Iris pigment epithelial cell (primary cell): ENCODE data around the gene KCNJ14.

Source experiments
- DNase-seq: peaks from one replicate; pipeline ENCODE4 v3.0.0-alpha.2; 2011; ENCODE audit warnings: low read depth

The KCNJ14 gene

GRCh38 chr19:48445606-48446481 lies 9.5 kb upstream of the KCNJ14 start, which contains the start of gene GRWD1:
Gene GRWD1 (plus strand): TSS chr19:48445983. CDS start chr19:48446006, 23 bp downstream.
- peak; percentile 98 for DNase-seq

DNA sequence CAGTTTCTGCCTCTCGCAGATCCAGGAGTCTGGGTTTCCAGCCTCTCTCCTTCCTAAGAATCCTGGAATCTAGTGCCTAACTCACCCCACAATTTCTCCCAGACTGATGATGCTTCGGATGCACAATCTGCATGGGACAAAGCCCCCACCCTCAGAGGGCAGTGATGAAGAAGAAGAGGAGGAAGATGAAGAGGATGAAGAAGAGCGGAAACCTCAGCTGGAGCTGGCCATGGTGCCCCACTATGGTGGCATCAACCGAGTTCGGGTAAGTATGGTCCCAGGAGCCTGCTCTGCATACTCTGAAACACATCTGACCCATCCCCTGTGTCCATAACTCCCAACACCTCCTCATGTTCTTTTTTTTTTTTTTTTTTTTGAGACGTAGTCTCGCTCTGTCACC lies 8.8 kb upstream of the KCNJ14 start:
- no peak for DNase-seq

DNA sequence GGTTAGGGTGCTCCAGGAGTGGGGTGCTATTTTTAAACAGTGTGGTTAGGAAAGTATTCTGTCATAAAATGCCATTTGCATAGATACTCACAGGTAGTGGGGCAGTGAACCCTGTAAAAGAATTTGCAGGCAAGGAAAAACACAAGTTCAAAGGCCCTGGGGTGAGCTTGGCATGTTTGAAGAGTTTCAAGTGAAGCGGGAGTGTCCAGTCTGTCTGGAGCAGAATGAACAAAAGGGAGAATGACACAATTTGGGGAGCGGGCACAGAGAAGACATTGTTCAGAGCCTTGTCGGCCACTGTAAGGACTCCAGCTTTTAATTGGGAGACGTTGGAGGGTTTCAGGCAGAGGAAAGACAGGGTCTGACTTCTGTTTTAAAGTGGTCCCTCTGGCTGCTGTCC lies 6.8 kb upstream of the KCNJ14 start:
- no peak for DNase-seq

GRCh38 chr19:48450441-48450840 lies 4.9 kb upstream of the KCNJ14 start:
- no peak for DNase-seq

DNA sequence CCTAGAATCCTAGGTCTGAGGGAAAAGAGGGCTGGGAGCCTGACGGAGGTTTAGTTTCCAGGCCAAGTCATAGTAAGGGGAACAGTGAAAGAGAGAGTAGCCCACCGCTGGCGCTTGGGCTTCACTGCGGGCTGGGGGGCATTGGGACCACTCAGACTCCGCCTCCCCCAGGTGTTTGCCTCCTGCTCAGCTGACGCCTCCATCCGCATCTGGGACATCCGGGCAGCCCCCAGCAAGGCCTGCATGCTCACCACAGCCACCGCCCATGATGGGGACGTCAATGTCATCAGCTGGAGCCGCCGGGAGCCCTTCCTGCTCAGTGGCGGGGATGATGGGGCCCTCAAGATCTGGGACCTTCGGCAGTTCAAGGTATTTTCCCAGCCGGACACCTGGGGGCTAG lies 4.5 kb upstream of the KCNJ14 start:
- no peak for DNase-seq

DNA sequence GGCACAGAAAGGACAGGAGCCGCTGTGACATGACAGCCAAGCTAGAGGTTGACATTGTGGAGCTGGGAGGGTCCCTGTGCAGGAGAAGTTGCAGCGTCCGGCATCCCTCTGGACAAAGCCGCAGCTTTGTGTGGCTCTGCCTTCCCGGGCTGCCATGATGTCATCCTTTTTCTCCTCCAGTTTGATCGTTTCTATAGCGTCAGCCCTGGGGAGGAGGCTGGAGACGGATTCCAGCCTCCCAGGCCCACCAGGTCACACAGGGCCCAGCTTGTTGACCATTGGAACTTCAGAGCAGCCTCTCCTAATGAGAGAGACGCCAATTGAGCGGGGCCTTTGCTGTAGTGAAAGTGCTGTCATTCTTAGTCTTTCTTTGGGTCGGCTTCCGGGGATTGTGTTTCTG lies 3.8 kb upstream of the KCNJ14 start:
- DNase-seq, result no peak

DNA sequence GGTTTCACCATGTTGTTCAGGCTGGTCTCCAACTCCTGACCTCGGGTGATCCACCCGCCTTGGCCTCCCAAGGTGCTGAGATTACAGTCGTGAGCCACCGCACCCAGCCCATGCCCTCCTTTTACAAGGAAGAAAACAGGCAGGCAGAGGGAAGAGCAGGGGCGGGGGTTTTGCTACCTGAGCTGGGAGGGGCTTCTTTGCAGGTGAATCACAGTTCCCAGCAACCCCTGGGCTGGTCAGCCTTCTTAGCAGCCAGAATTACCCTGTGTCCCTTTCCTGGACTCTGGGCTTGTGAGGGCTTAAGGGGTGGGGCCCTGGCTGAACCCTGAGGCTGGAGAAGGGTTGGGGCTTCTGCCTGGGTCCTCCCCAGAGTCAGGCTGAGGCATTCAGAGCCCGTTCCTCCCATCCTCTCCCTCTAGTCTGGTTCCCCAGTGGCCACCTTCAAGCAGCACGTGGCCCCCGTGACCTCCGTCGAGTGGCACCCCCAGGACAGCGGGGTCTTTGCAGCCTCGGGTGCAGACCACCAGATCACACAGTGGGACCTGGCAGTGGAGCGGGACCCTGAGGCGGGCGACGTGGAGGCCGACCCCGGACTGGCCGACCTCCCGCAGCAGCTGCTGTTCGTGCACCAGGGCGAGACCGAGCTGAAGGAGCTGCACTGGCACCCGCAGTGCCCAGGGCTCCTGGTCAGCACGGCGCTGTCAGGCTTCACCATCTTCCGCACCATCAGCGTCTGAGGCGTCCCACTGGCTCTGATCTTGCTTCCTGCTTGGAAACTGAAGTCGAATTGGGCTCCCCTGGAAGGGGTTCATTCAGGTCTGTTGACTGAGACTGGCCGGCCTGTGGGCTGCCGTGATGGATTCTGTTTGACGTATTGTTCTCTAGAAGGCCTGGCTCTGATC lies 2.8 kb upstream of the KCNJ14 start:
- no peak for DNase-seq

GRCh38 chr19:48454150-48454730 lies 1.1 kb upstream of the KCNJ14 start:
- DNase-seq, result no peak

DNA sequence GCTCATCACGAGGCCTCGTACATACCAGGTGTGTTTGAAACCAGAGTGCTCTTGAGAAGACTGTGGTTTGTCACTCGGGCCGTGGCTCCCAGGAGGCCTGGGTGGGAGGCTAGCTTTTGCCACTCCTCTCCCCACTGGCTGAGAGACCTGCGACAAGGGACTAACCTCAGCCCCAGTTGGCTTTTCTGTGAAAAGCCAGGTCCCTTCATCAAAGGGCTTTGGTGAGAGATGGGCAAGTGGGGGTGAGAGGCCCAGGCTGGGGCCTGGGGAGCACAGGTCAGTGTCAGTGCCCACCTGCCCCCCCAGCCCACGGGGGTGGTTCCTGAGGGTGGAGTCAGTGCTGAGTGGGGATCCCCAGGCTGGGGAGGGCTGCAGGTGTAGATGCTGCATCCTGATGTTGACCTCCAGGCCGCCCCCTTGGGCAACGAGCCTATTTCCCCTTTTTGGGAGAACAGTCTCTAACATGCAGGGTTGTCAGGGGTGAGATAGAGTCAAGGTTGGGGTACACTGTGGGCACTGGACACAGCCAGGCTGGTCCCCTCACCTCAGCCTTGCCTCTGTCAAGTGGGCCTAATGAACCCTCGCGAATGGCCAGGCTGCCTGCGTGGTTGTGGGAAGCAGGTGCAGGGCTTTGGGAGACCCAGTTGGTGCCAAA lies 661 bp downstream of the KCNJ14 start:
- no peak for DNase-seq

GRCh38 chr19:48456864-48457263 lies 1.5 kb downstream of the KCNJ14 start:
- no peak for DNase-seq

DNA sequence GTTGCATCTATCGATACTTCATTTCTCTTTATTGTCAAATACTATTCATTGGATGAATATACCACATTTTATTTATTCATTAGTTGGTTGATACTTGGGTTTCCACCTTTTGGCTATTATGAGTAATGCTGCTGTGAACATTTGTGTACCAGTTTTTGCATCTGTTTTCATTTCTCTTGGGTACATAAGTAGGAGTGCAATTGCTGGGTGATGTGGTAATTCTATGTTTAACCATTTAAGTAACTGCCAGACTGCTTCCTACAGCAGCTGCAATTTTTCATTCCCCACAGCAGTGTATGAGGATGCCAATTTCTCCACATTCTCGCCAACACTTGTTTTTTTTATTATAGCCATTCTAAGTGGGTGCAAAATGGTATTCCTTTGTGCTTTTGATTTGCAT lies 2.6 kb downstream of the KCNJ14 start:
- peak; percentile 34 for DNase-seq

- DNase-seq, result no peak
These were observed 6.2 kb downstream of the KCNJ14 start for GRCh38 chr19:48461651-48461981.

DNA sequence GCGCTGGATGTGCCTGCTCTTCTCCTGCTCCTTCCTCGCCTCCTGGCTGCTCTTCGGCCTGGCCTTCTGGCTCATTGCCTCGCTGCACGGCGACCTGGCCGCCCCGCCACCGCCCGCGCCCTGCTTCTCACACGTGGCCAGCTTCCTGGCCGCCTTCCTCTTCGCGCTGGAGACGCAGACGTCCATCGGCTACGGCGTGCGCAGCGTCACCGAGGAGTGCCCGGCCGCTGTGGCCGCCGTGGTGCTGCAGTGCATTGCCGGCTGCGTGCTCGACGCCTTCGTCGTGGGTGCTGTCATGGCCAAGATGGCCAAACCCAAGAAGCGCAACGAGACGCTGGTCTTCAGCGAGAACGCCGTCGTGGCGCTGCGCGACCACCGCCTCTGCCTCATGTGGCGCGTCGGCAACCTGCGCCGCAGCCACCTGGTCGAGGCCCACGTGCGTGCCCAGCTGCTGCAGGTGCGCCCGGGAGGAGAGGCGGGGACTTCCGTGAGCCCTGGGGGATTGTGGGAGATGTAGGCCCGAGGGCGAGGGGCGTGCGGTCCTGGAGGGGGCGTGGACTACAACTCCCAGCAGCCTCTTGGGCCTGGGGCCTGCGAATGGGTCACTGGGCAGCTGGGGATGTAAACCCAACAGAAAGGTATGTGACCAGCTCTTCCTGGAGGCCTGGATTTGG lies 6.7 kb downstream of the KCNJ14 start:
- no peak for DNase-seq

DNA sequence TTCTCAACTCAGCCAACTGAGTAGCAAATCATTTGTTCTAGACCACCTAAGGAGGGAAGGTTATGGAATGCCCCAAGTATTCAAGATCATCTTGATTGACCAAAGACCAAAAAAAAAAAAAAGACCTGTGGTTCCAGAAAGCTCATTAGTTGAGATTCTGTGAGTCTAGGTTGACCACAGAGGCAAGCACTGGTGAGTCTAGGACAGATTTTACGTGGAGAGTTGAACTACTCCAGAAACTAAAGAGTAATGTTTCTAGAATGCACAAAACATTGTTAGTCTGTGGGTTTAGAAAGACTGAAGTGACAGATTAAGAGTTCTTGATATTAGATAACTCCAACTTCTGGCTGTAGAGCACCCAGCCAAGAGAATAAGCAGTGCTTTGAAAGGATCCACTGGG lies 9.8 kb downstream of the KCNJ14 start:
- no peak for DNase-seq

DNA sequence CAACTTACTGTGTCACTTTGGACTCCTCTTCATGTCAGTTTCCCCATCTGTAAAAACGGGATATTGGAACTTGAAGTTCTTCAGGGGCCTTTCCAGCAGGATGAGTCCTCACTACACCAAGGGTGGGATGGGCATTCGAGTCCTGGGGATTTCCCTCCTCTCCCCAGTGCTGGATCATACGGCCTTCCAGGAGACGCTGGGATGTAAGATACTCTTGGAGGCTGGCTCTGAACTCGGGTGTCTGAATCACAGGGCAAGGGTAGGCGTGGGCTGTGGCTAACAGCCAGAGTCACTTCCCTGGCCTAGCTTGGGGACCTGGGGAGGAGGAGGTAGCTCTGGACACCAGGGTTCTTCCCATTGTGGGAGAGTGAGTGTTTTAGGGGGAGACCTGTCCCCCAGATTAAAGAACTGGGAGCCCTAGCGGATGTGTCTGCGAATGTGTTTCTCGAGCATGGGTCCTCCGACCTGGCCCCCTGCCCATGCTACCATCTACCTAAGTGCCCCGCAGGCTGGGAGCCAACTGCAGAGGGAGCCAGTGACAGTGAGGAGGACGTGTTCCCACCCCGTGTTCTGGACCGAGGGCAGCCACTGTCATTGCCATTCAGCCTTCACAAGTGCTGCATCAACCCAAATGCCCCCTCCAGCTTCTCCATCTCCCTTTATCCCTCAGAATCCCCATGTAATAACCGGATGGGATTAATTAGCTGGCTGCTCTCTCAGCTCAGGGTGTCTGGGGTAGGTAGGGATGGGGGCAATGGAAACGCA lies 11.4 kb downstream of the KCNJ14 start:
- DNase-seq, result peak; percentile 63

DNA sequence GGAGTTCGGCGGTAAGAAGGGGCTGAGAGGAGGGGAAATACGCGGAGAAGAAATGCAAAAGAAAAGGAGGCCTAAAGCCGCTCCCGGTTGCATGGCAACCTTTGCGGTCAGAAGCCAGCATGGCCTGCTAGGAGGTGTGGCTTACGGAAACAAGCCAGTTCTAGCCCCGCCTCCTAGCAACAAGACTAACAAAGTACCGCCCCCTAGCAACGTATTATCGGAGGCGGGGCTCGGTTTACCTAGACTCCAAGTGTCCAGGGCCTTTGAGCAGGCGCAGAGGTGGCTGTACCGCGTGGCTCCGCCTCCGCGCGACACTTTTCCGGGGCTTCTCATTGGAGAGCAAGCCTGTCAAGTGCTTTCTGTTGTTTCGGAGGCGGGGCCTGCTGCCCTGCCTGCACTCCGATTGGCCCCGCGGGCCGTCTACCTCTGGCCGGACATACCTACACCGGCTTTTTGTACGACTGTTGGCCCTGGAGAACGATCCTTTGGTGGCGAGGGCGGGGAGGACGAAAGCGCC lies 13.5 kb downstream of the KCNJ14 start:
- DNase-seq, result peak; percentile 100

DNA sequence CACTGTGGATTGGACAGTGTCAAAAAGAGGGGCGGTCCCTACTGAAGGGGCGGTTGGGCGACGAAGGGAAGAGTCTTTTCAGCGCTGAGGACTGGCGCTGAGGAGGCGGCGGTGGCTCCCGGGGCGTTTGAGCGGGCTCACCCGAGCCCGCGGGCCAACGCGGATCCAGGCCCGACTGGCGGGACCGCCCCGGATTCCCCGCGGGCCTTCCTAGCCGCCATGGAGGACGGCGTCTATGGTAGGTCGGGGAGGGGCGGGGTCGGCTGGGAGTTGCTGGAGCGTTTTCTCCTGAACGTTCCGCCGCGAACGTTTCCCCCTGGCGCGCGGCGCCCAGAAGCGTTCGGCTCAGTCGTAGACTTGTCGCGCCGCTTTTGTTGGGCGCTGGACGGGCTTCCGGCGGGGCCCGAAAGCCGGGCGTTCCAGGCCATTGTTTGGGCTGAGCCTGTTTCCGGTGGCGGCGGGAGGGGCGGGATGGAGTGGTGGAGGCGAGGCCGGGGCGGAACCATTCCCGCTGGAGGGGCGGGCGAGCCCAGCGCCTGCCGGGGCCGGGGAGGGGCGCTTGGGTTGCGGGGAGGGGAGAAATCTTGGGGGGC lies 14.0 kb downstream of the KCNJ14 start, which contains the start of gene CYTH2:
Gene CYTH2 (plus strand): TSS at position 81 of the 593 bp plus-strand sequence. CDS start 139 bp downstream, at position 220.
- DNase-seq, result peak; percentile 86

GRCh38 chr19:48469934-48470680 lies 14.7 kb downstream of the KCNJ14 start:
- DNase-seq, result no peak

- no peak for DNase-seq
These were observed 15.5 kb downstream of the KCNJ14 start for GRCh38 chr19:48470856-48471255.
